Measurements from ENCODE around the gene PGAM1. TPM values are rescaled to one million over a fixed set of nuclear protein-coding genes. Genes with fewer than 3 reads are reported as not detected.

PGAM1 gene
- total and polyA plus RNA-seq, 9 of the 15 experiments (the other 6 are each of a cell fraction or from before 2014, with no cell fraction given): 40.3 to 559 (median 269) TPM

DNA sequence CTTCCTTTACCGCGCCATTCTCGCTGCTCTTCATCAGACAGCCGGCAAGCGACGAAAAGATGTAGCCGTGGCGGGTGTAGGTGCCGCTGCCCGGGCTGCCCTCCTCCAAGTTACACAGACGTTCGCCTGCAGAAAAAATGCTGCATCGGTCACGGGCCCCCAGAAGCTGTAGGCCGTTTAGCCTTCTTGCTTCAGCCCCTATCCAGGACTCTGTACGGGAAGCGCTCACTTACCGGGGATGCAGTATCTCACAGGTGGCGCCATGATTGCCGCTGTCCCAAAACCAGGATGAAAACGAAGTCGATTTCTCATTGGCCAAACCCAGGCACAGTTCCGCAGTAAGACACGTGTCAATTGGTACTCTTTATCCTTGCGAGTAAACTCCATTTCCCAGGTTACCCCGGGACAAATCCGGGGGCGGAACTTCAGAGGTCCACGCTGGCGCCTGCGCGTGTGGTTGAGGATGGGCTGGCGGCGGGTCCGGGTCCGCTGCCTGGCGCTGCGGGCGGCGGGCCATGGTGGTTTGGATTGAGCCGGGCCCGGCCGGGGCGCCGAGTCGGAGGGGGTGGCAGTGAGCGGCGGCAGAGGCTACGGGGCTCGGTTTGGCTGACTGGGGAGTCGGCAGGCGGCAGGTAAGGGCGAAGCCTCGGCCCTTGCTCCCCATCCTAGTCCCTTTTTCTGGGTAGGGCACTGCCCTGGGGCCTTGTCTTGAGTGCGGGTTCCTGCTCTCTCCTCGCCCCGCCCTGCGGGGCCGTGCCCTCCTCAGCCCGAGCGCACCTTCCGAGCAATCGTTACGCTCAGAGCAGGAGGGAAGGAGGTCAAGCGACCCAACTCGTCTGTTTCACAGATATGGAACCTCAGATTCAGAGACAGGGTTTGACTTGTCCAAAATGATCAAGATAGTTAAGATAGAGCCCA, 20.0 kb downstream of the PGAM1 start, which contains the start of the genes EXOSC1 and ZDHHC16:
TSS of gene EXOSC1 (minus strand) at position 285 of the 918 bp plus-strand sequence. CDS start at position 264, 21 bp downstream.
TSS of gene ZDHHC16 (plus strand) at position 454 of the 918 bp plus-strand sequence. CDS start 5,501 bp downstream, outside the sequence.
- H3K9ac ChIP-seq (ENCODE audit: insufficient read depth in 1 of 2, low read depth in 2 of 2, low read length in 2 of 2): peak within 1 kb of the TSS; percentile 79 to 97
- no peaks in the 10 kb centered on the region for H3K9me3 ChIP-seq (replicated peaks; ENCODE audit: control insufficient read depth, insufficient read depth, low read depth, low read length)
- peaks cover 9 to 10% of the 10 kb centered on the region in 2 experiments; a peak in 3 of 5 replicates for H3K4me1 ChIP-seq (replicated peaks in 1 of 2; ENCODE audit: control insufficient read depth in 2 of 2, insufficient read depth in 2 of 2, low read length in 2 of 2)
- BruUV-seq (replicated peaks): TSS peak; percentile 76
- no peaks in the 10 kb centered on the region for H4K20me1 ChIP-seq (replicated peaks; ENCODE audit: control insufficient read depth, insufficient read depth, low read length)
- peak; percentile 98 for FAIRE-seq
- peaks cover 41% of the 10 kb centered on the region for H3K79me2 ChIP-seq (ENCODE audit: control insufficient read depth, insufficient read depth, low read length)
- no peaks in the 10 kb centered on the region for H3K27me3 ChIP-seq (ENCODE audit: control insufficient read depth in 2 of 2, insufficient read depth in 2 of 2, low read length in 2 of 2)
- no peaks in the 10 kb centered on the region for H3K9me1 ChIP-seq (ENCODE audit: control insufficient read depth, insufficient read depth, low read length)
- intact Hi-C loops (cut with micrococcal nuclease): loop anchor here (1.0 kb wide), 1 partner anchor 39 kb away; no protein-coding TSS in a partner anchor
- under 1% methylated on average over 34 of the region's 66 CpGs for WGBS (ENCODE audit: insufficient coverage, low coverage, missing lambda C conversion rate)
- ChIA-PET CTCF (ENCODE audit: low intra/inter-chr PET ratio) (interaction anchor here (1.3 kb wide), 1 partner anchor 39 kb away, joined by 5 read pairs; no protein-coding TSS in a partner anchor), POLR2A (interaction anchor here (0.9 kb wide), 1 partner anchor 9 kb away, joined by 3 read pairs; no protein-coding TSS in a partner anchor)
- peak; percentile 91 to 98 (median 92) for DNase-seq (ENCODE audit: extremely low read depth in 1 of 4, low spot score in 3 of 4)
- H3K4me3 ChIP-seq: peak within 1 kb of the TSS; percentile 94
- in situ Hi-C loops (cut with MboI): no loop called here
- peaks cover 24% of the 10 kb centered on the region; the same call in 2 of the 3 replicates for H3K36me3 ChIP-seq (ENCODE audit: control insufficient read depth, insufficient read depth, low read length)
- H3K4me2 ChIP-seq (ENCODE audit: insufficient read depth, low read length): peak within 1 kb of the TSS; percentile 97
- peak; percentile 99 for ATAC-seq
- peak within 1 kb of the TSS; percentile 87 for H2AFZ ChIP-seq (ENCODE audit: low read depth, low read length)
- H3K27ac ChIP-seq (ENCODE audit: extremely low read depth, low read depth, low read length): peak within 1 kb of the TSS; percentile 56
- TF ChIP-seq MEF2A (IDR thresholded peaks at IDR 0.05; ENCODE audit: control insufficient read depth, low read depth, low read length) (no peak), E2F3 (CRISPR knock-in tag; IDR thresholded peaks at IDR 0.05) (no peak), HDAC2 (IDR thresholded peaks at IDR 0.05) (0 out of 2 replicates have a peak, but pooled peaks have one; percentile 41), EGR1 (conservative IDR thresholded peaks at IDR 0.05) (peak; percentile 97), SUPT5H (IDR thresholded peaks at IDR 0.05) (peak; percentile 71), CCNT2 (IDR thresholded peaks at IDR 0.05; ENCODE audit: borderline replicate concordance, extremely low read depth, insufficient read length, low read depth, low read length) (peak; percentile 36), CTBP1 (IDR thresholded peaks at IDR 0.05; ENCODE audit: borderline replicate concordance) (peak; percentile 73), NCOA4 (IDR thresholded peaks at IDR 0.05; ENCODE audit: partially characterized antibody) (no peak), NR2C2 (CRISPR knock-in tag; IDR thresholded peaks at IDR 0.05) (no peak), NR2C2 (tag; IDR thresholded peaks at IDR 0.05) (peak; percentile 73)
- TF ChIP-seq, protein P1, sequence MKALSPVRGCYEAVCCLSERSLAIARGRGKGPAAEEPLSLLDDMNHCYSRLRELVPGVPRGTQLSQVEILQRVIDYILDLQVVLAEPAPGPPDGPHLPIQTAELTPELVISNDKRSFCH (CRISPR knock-in tag; IDR thresholded peaks at IDR 0.05): no peak
- TF ChIP-seq, protein P1 (tag; IDR thresholded peaks at IDR 0.05): 0 out of 2 replicates have a peak, but pooled peaks have one; percentile 34

All from K562 (cell line).